ENCODE data around the gene ZPR1. TPM values are rescaled to one million over a fixed set of nuclear protein-coding genes. Genes with fewer than 3 reads are reported as not detected.

The ZPR1 gene
- total RNA-seq, 1 experiment from 2014 or later = 29.6 TPM

- Histone ChIP-seq H3K9me3 (ENCODE audit: insufficient read depth, low read depth) (no peaks in the 10 kb centered on the region), H3F3A (ENCODE audit: insufficient read depth, low read depth) (no peaks in the 10 kb centered on the region), H3K4me3 (no peak overlapping the region), H3K36me3 (ENCODE audit: low read depth) (no peaks in the 10 kb centered on the region), H3K27me3 (ENCODE audit: insufficient read depth, low read depth) (no peaks in the 10 kb centered on the region), H2AFZ (no peak overlapping the region), H3K4me2 (no peak overlapping the region), H3K27ac (no peak overlapping the region), H3K9me2 (ENCODE audit: insufficient read depth) (no peaks in the 10 kb centered on the region), H3K4me1 (replicated peaks; ENCODE audit: insufficient read depth) (no peaks in the 10 kb centered on the region), H3K79me2 (ENCODE audit: low read depth) (no peaks in the 10 kb centered on the region), H4K20me1 (ENCODE audit: insufficient read depth) (no peaks in the 10 kb centered on the region)
- CTCF ChIA-PET = no interaction called here
- POLR2A ChIA-PET (ENCODE audit: unreplicated experiment) = no interaction called here
- BruUV-seq (replicated peaks) = no TSS peak
- intact Hi-C loops (cut with micrococcal nuclease; ENCODE audit: unreplicated experiment) = no loop called here
- DNase-seq = no peak
- TF ChIP-seq EZH2 (IDR thresholded peaks at IDR 0.05; ENCODE audit: low read depth) (no peak), CTCF (conservative IDR thresholded peaks at IDR 0.05) (no peak)
Measured at GRCh38 chr11:116825854-116826750, 38.3 kb upstream of the ZPR1 start.

- CTCF ChIA-PET = no interaction called here
- no peaks in the 10 kb centered on the region for H3K4me1 ChIP-seq (replicated peaks; ENCODE audit: insufficient read depth)
- no peak overlapping the region for H3K4me2 ChIP-seq
- no peaks in the 10 kb centered on the region for H3K36me3 ChIP-seq (ENCODE audit: low read depth)
- TF ChIP-seq CTCF (conservative IDR thresholded peaks at IDR 0.05) = no peak
- H3K27me3 ChIP-seq (ENCODE audit: insufficient read depth, low read depth) = no peaks in the 10 kb centered on the region
- H3K4me3 ChIP-seq = no peak overlapping the region
- no peaks in the 10 kb centered on the region for H3K79me2 ChIP-seq (ENCODE audit: low read depth)
- H2AFZ ChIP-seq = no peak overlapping the region
- DNase-seq = no peak
- no peaks in the 10 kb centered on the region for H3F3A ChIP-seq (ENCODE audit: insufficient read depth, low read depth)
- POLR2A ChIA-PET (ENCODE audit: unreplicated experiment) = no interaction called here
- H3K9me2 ChIP-seq (ENCODE audit: insufficient read depth) = no peaks in the 10 kb centered on the region
- no peaks in the 10 kb centered on the region for H3K9me3 ChIP-seq (ENCODE audit: insufficient read depth, low read depth)
- no TSS peak for BruUV-seq (replicated peaks)
- H3K27ac ChIP-seq = no peak overlapping the region
- intact Hi-C loops (cut with micrococcal nuclease; ENCODE audit: unreplicated experiment) = no loop called here
- no peaks in the 10 kb centered on the region for H4K20me1 ChIP-seq (ENCODE audit: insufficient read depth)
Measured at GRCh38 chr11:116825434-116825833, 37.6 kb upstream of the ZPR1 start.

- no peak for DNase-seq
- H3K9me3 ChIP-seq (ENCODE audit: insufficient read depth, low read depth) = no peaks in the 10 kb centered on the region
- no peaks in the 10 kb centered on the region for H3K4me1 ChIP-seq (replicated peaks; ENCODE audit: insufficient read depth)
- ChIA-PET CTCF (no interaction called here), POLR2A (ENCODE audit: unreplicated experiment) (no interaction called here)
- no peak within 1 kb of the TSS for H3K4me2 ChIP-seq
- no peaks in the 10 kb centered on the region for H3K79me2 ChIP-seq (ENCODE audit: low read depth)
- TF ChIP-seq EZH2 (IDR thresholded peaks at IDR 0.05; ENCODE audit: low read depth) (no peak), CTCF (conservative IDR thresholded peaks at IDR 0.05) (no peak)
- H4K20me1 ChIP-seq (ENCODE audit: insufficient read depth) = no peaks in the 10 kb centered on the region
- H3K27ac ChIP-seq = no peak within 1 kb of the TSS
- intact Hi-C loops (cut with micrococcal nuclease; ENCODE audit: unreplicated experiment) = no loop called here
- H3K36me3 ChIP-seq (ENCODE audit: low read depth) = no peaks in the 10 kb centered on the region
- no peaks in the 10 kb centered on the region for H3K27me3 ChIP-seq (ENCODE audit: insufficient read depth, low read depth)
- H3K9me2 ChIP-seq (ENCODE audit: insufficient read depth) = no peaks in the 10 kb centered on the region
- H2AFZ ChIP-seq = no peak within 1 kb of the TSS
- no peak within 1 kb of the TSS for H3K4me3 ChIP-seq
- H3F3A ChIP-seq (ENCODE audit: insufficient read depth, low read depth) = no peaks in the 10 kb centered on the region
- no TSS peak for BruUV-seq (replicated peaks)
Measured at GRCh38 chr11:116823031-116823843, 35.4 kb upstream of the ZPR1 start, which contains the start of gene APOA4. TSS of gene APOA4 (minus strand) at chr11:116823304. CDS start at chr11:116823191, 113 bp downstream.

All from PC-9 (cell line).